GM12865 (cell line): ENCODE data around the gene AMIGO3.

Experiments
- DNase-seq: peaks from one replicate; pipeline ENCODE4 v3.0.0; 2010; ENCODE audit warnings: low read depth
- H3K4me3 ChIP-seq: 2 replicates; pipeline ENCODE4 v1.5.1; 2011; ENCODE audit warnings: mild to moderate bottlenecking, low read depth, low read length, control low read depth
- TF ChIP-seq, protein P1 (sequence below): IDR thresholded peaks from 2 replicates; pipeline ENCODE4 v1.5.1; 2011; ENCODE audit warnings: low read length, control low read depth, low read depth, inconsistent platforms; ENCODE audit not compliant: insufficient read depth; ENCODE audit errors: missing control alignments

AMIGO3 gene

GRCh38 chr3:49727154-49727923 lies 7.9 kb upstream of the AMIGO3 start:
- no peak overlapping the region for H3K4me3 ChIP-seq
- DNase-seq = peak; percentile 49
- TF ChIP-seq, protein P1, sequence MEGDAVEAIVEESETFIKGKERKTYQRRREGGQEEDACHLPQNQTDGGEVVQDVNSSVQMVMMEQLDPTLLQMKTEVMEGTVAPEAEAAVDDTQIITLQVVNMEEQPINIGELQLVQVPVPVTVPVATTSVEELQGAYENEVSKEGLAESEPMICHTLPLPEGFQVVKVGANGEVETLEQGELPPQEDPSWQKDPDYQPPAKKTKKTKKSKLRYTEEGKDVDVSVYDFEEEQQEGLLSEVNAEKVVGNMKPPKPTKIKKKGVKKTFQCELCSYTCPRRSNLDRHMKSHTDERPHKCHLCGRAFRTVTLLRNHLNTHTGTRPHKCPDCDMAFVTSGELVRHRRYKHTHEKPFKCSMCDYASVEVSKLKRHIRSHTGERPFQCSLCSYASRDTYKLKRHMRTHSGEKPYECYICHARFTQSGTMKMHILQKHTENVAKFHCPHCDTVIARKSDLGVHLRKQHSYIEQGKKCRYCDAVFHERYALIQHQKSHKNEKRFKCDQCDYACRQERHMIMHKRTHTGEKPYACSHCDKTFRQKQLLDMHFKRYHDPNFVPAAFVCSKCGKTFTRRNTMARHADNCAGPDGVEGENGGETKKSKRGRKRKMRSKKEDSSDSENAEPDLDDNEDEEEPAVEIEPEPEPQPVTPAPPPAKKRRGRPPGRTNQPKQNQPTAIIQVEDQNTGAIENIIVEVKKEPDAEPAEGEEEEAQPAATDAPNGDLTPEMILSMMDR = no peak

- TF ChIP-seq, protein P1 = no peak
- no peak for DNase-seq
- no peak overlapping the region for H3K4me3 ChIP-seq
Observed at GRCh38 chr3:49725906-49726681, 6.6 kb upstream of the AMIGO3 start.

DNA sequence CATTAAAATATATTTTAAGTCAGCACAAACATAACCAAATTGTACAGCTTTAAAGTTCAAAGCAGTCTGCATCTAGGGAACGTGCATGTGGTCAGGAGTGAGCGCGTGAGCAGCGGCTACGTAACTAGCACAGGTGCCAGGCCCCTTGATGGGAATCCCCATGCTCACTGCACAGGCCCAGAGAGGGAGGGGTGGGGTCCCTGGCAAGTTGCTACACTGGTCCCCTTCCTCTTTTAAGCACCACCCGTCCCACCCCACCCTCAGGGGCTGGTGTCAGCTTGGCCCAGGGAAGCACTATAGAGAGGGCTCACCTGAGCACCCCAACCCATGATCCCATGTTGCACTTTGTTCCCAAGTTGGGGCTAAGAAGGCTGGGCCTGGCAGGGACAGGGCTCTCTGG lies 5.1 kb upstream of the AMIGO3 start:
- peak overlapping the region; percentile 85 for H3K4me3 ChIP-seq
- TF ChIP-seq, protein P1 = no peak
- DNase-seq = peak; percentile 59

DNA sequence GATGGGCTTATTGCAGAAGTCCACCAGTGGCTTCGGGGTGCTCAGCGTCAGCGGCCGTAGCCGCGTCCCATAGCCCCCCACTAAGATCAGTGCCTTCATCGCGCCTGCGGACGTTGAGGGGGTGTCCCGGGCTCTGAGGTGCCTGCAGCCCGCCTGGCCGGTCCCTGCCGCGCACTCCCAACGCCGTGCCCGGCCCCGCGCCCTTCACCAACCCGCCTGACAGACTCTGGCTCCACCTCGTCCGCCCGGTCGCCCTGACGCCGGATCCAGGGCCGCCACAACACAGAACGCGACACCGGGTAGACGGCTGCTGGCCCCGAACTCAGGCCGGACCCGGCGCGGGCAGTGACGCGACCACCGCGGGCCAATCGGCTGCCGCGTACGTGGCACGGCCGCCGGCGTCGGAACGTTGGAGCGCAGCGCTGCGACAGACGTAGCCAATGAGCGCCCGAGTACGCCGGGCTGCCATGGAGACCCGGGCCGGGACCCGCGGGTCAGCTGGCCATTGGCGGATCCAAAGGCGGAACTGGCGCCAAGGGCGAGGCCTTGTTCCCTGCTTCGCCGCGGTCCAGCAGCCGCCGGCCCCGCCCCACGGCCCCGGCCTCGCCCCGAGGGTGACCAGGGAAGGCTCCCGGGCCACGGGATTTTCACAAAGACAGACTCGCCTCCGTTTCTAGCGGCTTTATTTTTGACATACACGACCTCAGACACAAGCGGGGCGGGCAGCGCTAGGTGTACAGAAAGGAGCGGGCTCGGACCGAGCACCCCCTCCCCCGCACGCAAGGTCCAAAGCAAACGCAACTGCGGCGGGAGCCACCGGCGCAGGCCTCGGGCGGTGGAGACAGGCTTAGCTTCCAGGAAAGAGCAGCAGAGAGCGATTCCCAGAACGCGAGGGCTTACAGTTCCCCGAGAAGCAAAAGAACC lies 4.4 kb upstream of the AMIGO3 start, which contains the start of gene GMPPB:
Gene GMPPB, minus strand, starts transcription at position 324 of the 924 bp plus-strand sequence. Its CDS starts 225 bp downstream, at position 99.
- peak within 1 kb of the TSS; percentile 87 for H3K4me3 ChIP-seq
- TF ChIP-seq, protein P1 = no peak
- peak; percentile 99 for DNase-seq

GRCh38 chr3:49723296-49723627 lies 3.8 kb upstream of the AMIGO3 start:
- DNase-seq = peak; percentile 83
- TF ChIP-seq, protein P1 = no peak
- H3K4me3 ChIP-seq = peak overlapping the region; percentile 87

GRCh38 chr3:49722896-49723295 lies 3.4 kb upstream of the AMIGO3 start:
- TF ChIP-seq, protein P1 = no peak
- no peak for DNase-seq
- peak overlapping the region; percentile 87 for H3K4me3 ChIP-seq
